NCI-H748 (cell line): ENCODE results near the gene CHST11.

Experiments used
- DNase-seq: peaks from one replicate; lab custom pipeline; 2025; ENCODE audit not compliant: unreplicated experiment; lab: John Stamatoyannopoulos, UW

The CHST11 gene

GRCh38 chr12:104579718-104580495 is 123.2 kb downstream of the CHST11 start:
- DNase-seq: no peak

- no peak for DNase-seq
Observed at GRCh38 chr12:104581005-104581570, 124.3 kb downstream of the CHST11 start.

GRCh38 chr12:104582739-104583138 is 126.0 kb downstream of the CHST11 start:
- no peak for DNase-seq

DNA sequence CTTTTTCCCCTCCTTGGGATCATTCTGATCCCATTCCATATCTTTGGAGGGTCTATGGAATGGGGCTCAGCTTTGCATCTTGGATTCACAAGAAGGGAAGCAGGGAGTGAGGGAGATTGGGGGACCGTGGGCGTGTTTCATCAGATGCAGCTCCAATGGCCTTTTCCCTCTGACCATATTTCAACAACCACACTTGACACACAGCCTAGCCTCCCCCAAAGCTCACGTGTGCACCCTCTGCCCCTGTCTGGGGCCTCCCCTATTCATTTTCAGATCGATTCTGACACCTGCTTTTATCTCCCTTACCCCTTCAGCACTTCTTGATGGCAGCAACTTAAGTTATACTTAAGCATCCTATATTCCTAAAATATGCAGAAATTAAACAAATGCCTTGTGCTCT is 126.6 kb downstream of the CHST11 start:
- DNase-seq: no peak

DNA sequence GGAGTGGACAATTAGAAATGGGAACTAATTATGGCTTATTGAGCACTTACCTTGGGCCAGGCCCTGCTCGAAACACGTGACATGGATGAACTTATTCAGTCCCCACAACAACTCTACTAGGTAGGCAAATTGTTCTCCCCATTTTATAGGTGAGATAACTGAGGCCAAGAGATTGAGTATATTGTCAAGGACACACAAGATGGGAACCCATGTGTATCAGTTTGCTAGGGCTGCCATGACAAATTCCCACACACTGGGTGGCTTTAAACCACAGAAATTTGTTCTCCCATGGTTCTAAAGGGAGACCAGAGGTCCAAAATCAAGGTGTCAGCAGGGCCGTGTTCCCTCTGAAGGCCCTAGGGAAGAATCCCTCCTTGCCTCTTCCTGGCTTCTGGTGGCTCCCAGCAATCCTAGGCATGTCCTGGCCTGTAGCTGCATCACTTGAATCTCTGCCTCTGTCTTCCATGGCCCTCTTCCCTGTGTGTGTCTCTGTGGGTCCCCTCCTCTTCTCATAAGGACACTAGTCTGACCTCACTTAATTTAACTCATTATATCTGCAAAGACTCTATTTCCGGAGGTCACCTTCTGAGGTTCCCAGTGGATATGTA is 128.8 kb downstream of the CHST11 start:
- no peak for DNase-seq

- no peak for DNase-seq
Observed at GRCh38 chr12:104586351-104586919, 129.7 kb downstream of the CHST11 start.

DNA sequence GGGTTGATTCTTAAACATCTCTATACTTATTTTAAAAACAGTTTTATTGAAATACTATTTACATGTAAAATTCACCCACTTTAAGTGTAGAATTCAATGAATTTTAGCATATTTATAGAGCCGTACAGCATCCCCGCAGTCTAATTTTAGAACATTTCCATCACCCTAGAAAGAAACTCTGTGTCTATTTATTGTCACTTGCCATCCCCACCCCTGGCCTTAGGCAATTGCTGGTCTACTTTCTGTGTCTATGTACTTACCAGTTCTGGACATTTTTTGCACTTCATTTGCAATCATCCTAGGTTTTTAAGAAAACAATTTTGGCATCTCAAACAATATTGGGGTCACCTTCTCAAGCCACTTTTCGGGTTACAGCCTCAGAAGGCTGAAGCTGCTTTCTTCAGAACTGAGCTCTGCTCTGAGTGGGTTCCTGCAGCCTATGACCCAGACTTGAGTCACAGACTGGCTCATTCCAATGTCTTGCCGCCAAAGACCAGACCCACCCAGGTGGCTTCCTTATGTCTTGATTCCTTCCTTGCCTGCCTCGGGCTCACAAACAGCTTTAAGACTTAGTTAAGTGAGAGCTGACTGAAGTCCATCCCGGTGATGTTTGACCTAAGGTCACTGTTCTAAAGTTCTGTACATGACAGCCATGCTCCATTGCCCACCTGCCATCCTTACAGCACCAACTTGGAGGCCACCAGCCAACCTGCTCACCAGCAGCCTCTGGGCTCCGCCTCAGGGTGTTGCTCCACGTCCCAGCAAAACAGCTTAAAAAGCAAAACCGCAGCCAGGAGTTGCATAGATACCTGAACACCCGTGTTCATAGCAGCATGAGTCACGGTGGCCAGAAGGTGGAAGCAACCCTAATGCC is 131.5 kb downstream of the CHST11 start:
- DNase-seq: no peak

DNA sequence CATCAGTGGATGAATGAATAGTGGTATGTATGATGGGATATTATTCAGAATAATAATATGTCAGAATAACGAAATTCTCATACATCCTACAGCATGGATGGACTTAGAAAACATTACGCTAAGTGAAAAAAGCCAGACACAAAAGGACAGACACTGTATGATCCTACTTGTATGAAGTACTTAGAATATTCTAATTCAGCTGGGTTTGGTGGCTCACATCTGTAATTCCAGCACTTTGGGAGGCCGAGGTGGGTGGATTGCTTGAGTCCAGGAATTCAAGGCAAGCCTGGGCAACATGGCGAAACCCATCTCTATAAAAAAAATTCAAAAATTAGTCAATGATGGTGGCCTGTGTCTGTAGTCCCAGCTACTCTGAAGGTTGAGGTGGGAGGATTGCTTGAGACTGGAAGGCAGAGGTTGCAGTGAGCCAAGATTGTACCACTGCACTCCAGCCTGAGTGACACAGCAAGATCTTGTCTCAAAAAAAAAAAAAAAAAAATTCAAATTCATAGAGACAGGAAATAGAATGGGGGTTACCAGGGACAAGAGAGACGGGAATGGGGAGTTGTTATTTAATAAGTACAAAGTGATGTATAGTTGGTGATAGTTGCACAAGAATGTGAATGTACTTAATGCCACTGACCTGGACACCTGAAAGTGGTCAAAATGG is 132.3 kb downstream of the CHST11 start:
- DNase-seq: no peak

GRCh38 chr12:104590022-104590421 is 133.3 kb downstream of the CHST11 start:
- DNase-seq: no peak

- DNase-seq: no peak
Observed at GRCh38 chr12:104591257-104591885, 134.6 kb downstream of the CHST11 start.

DNA sequence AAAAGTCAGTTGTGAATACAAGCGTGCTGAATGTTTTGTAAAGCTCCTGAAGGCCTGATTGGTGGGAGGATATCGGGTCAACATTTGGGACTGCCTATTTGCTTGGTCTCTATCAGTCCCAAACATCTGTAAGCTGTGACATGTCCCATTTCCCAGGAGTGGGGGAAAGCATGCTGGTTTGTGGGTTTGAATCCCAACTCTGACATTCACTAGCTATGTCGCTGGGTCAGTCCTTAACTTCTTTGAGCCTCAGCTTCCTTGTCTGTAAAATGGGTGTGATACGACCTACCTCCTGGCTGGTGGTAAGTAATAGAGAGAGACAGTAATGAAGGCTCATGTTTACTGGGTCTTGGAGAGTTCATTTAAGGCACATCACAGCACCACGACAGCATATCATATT is 136.7 kb downstream of the CHST11 start:
- DNase-seq: no peak

GRCh38 chr12:104596134-104596799 is 139.5 kb downstream of the CHST11 start:
- no peak for DNase-seq

DNA sequence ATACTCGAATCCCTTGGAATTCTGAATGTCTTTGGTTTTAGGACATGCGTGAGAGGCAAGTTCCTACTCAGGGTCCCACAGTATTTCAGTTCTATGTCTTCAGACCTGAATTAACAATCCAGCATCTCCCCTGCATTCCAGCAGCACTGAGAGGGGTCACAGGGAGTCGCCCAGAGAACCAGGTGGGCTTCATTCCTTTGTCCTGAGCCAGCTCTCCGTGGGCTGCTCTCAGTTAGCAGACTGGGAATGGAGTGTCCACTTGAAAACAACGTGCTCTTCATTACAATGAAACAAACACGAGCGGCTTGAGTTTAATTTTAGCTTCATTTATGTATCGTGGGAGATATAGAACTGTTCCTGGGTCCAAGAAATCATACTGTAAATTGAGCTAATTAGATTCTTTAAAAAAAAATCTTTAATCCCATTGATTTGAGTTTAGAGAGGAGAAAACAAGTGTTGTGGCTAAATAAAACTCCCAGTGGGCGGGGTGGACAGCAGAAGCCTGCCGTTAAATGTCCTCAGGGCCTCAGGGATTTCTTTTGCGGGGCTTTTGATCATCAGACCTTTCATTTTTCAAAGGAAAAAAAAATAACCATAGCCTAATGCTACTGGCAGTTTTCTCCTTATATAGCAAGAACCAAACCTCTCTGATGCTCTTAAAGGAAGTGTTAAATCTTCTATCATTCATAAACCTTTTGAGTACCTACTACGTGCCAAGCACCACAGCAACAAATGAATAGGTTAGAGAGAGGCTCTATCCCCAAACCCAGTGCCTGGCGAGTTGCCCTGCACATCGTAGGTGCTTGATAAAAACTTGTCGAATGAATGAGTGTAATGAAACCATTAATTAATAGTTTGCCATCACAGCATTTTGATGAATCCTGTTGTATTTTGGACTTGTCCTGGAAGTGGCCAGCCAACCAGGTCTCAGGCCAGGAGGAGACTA is 140.4 kb downstream of the CHST11 start:
- no peak for DNase-seq

GRCh38 chr12:104598342-104599271 is 141.9 kb downstream of the CHST11 start:
- no peak for DNase-seq

GRCh38 chr12:104599272-104600035 is 142.7 kb downstream of the CHST11 start:
- DNase-seq: no peak

- DNase-seq: no peak
Observed at GRCh38 chr12:104600036-104600712, 143.4 kb downstream of the CHST11 start.
